ENCODE measurements around the gene TNFRSF12A.

GRCh38 chr16:3062553-3062952, 42.4 kb downstream of the TNFRSF12A start:
- TF ChIP-seq POLR2AphosphoS5 (IDR thresholded peaks at IDR 0.05; ENCODE audit: insufficient read depth in 1 of 2, low read depth in 1 of 2) (no peak), POLR2A (IDR thresholded peaks at IDR 0.05) (no peak), CTCF (IDR thresholded peaks at IDR 0.05) (no peak)

All from vagina (tissue), 2 donors.